ENCODE data around the gene PDE11A.

DNA sequence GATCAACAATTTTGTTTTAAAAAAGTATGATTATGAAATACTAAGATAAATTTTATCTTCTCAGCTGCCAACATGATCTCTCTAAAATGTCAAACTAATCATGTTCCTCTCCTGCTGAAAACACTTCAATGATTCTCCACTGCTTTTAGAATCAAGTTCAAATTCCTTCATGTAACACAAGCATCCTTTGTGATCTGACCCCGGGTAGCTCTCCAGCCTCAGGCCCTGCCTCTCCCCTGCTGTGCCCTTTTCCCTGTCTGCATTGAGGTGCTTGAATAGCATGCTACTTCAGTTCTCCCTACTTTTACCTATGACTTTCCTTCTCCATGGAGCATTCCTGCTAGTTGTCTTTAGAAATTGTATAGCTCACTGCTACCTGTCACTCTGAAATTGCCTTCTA, 274.8 kb downstream of the PDE11A start:
- TF ChIP-seq, protein P1, sequence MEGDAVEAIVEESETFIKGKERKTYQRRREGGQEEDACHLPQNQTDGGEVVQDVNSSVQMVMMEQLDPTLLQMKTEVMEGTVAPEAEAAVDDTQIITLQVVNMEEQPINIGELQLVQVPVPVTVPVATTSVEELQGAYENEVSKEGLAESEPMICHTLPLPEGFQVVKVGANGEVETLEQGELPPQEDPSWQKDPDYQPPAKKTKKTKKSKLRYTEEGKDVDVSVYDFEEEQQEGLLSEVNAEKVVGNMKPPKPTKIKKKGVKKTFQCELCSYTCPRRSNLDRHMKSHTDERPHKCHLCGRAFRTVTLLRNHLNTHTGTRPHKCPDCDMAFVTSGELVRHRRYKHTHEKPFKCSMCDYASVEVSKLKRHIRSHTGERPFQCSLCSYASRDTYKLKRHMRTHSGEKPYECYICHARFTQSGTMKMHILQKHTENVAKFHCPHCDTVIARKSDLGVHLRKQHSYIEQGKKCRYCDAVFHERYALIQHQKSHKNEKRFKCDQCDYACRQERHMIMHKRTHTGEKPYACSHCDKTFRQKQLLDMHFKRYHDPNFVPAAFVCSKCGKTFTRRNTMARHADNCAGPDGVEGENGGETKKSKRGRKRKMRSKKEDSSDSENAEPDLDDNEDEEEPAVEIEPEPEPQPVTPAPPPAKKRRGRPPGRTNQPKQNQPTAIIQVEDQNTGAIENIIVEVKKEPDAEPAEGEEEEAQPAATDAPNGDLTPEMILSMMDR (conservative IDR thresholded peaks at IDR 0.05) = no peak
- no peak for TF ChIP-seq ZFX (IDR thresholded peaks at IDR 0.05)

Measured in C4-2B (cell line).